Mesendoderm (in vitro differentiated cells): ENCODE results near the gene CDK14.

ENCODE experiments used
- DNase-seq: peaks from one replicate; pipeline ENCODE4 v3.0.0; 2013
- H2AK5ac ChIP-seq: 2 replicates; pipeline ENCODE4 v1.6.1; 2013; ENCODE audit warnings: low read length, inconsistent platforms
- H2BK120ac ChIP-seq: 2 replicates; pipeline ENCODE4 v1.6.1; 2013; ENCODE audit warnings: low read depth, mild to moderate bottlenecking, low read length, moderate library complexity, mixed read lengths
- H2BK15ac ChIP-seq: replicated peaks from 2 replicates; pipeline ENCODE4 v1.6.1; 2013; ENCODE audit warnings: low read depth, mild to moderate bottlenecking, moderate library complexity
- H2BK5ac ChIP-seq: 2 replicates; pipeline ENCODE4 v1.6.1; 2013; ENCODE audit warnings: low read length, inconsistent platforms
- H3K18ac ChIP-seq: 2 replicates; pipeline ENCODE4 v1.6.1; 2013; ENCODE audit warnings: mild to moderate bottlenecking, low read length, mixed read lengths
- H3K23ac ChIP-seq: one replicate; pipeline ENCODE4 v1.6.1; 2013; ENCODE audit warnings: low read length
- H3K27ac ChIP-seq: 2 replicates; pipeline ENCODE4 v1.5.1; 2013; ENCODE audit warnings: low read depth, mild to moderate bottlenecking, inconsistent platforms, low read length, moderate library complexity
- H3K27me3 ChIP-seq: 2 replicates; pipeline ENCODE4 v1.6.1; 2013; ENCODE audit warnings: low read length, control low read depth, mild to moderate bottlenecking, inconsistent platforms; ENCODE audit not compliant: insufficient read depth, poor library complexity
- H3K36me3 ChIP-seq: 2 replicates; pipeline ENCODE4 v1.6.1; 2013; ENCODE audit warnings: low read length, inconsistent platforms; ENCODE audit not compliant: control insufficient read depth, insufficient read depth
- H3K4ac ChIP-seq: one replicate; pipeline ENCODE4 v1.6.1; 2013; ENCODE audit warnings: low read depth, mild to moderate bottlenecking, low read length, moderate library complexity
- H3K4me1 ChIP-seq: 2 replicates; pipeline ENCODE4 v1.6.1; 2013; ENCODE audit warnings: low read depth, low read length, inconsistent platforms; ENCODE audit not compliant: control insufficient read depth
- H3K4me2 ChIP-seq: 2 replicates; pipeline ENCODE4 v1.6.1; 2013; ENCODE audit warnings: low read length
- H3K4me3 ChIP-seq: 2 replicates; pipeline ENCODE4 v1.5.1; 2013; ENCODE audit warnings: mild to moderate bottlenecking, low read length
- H3K56ac ChIP-seq: one replicate; pipeline ENCODE4 v1.6.1; 2013; ENCODE audit warnings: low read length
- H3K79me1 ChIP-seq: 2 replicates; pipeline ENCODE4 v1.6.1; 2013; ENCODE audit warnings: low read length, inconsistent platforms
- H3K79me2 ChIP-seq: 2 replicates; pipeline ENCODE4 v1.6.1; 2013; ENCODE audit warnings: mild to moderate bottlenecking, low read length; ENCODE audit not compliant: control insufficient read depth, insufficient read depth
- H3K9ac ChIP-seq: 2 replicates; pipeline ENCODE4 v1.6.1; 2013; ENCODE audit warnings: low read length, inconsistent platforms
- H4K5ac ChIP-seq: one replicate; pipeline ENCODE4 v1.6.1; 2013; ENCODE audit warnings: low read length
- H4K8ac ChIP-seq: one replicate; pipeline ENCODE4 v1.6.1; 2013; ENCODE audit warnings: low read depth, mild to moderate bottlenecking, control low read depth, low read length, moderate library complexity
- WGBS: extraction: QIAGEN DNeasy Blood & Tissue Kit; methylation state at CpG from one replicate; pipeline ENCODE4 v1.1.7; 2013; ENCODE audit warnings: low lambda C conversion rate, missing lambda C conversion rate; ENCODE audit not compliant: insufficient coverage; ENCODE audit errors: extremely low coverage; 5-methylcytosine and 5-hydroxymethylcytosine counted together

Gene CDK14

GRCh38 chr7:91206361-91206960, 610.3 kb downstream of the CDK14 start:
- H4K5ac ChIP-seq: no peak overlapping the region
- no peak for DNase-seq
- H3K4me1 ChIP-seq: no peaks in the 10 kb centered on the region
- H3K79me2 ChIP-seq: no peaks in the 10 kb centered on the region
- H3K79me1 ChIP-seq: no peaks in the 10 kb centered on the region
- no peak overlapping the region for H3K4ac ChIP-seq
- H3K56ac ChIP-seq: no peak overlapping the region
- no CpG with 5 or more reads among the region's 6 CpGs for WGBS
- no peak overlapping the region for H3K4me3 ChIP-seq
- H4K8ac ChIP-seq: no peak overlapping the region
- no peak overlapping the region for H3K18ac ChIP-seq
- no peaks in the 10 kb centered on the region for H3K27me3 ChIP-seq
- no peaks in the 10 kb centered on the region for H3K36me3 ChIP-seq
- H3K9ac ChIP-seq: no peak overlapping the region
- H2BK15ac ChIP-seq: no peak overlapping the region
- no peak overlapping the region for H3K23ac ChIP-seq
- H3K4me2 ChIP-seq: no peak overlapping the region
- H2BK5ac ChIP-seq: no peak overlapping the region
- no peak overlapping the region for H2AK5ac ChIP-seq
- H3K27ac ChIP-seq: no peak overlapping the region
- no peak overlapping the region for H2BK120ac ChIP-seq

DNA sequence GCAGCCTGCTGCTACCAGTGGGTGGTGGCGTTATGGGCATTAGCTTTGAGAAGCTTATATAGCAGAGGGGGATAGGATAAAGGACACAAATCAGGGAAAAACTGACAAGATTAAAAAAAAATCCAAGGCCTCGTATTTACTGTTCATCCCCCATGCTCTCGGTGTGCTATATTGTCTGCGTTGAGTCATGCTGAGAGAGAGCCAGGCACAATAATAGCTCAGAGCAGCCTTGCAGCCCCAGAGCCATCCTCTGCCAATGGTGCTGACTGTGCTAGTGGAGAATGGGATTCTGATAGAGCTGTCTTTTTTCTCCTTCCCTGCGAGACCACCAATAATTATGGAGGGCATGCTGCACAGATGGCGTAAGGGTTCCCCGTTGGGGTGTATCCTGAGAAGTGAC, 616.5 kb downstream of the CDK14 start:
- no peak overlapping the region for H3K23ac ChIP-seq
- no peak overlapping the region for H3K9ac ChIP-seq
- no peaks in the 10 kb centered on the region for H3K27me3 ChIP-seq
- no peak overlapping the region for H4K5ac ChIP-seq
- H3K56ac ChIP-seq: no peak overlapping the region
- no peak overlapping the region for H2BK120ac ChIP-seq
- WGBS: no CpG with 5 or more reads among the region's 7 CpGs
- H2BK15ac ChIP-seq: no peak overlapping the region
- H3K18ac ChIP-seq: no peak overlapping the region
- DNase-seq: no peak
- no peaks in the 10 kb centered on the region for H3K79me2 ChIP-seq
- H2BK5ac ChIP-seq: no peak overlapping the region
- no peak overlapping the region for H3K27ac ChIP-seq
- no peaks in the 10 kb centered on the region for H3K4me1 ChIP-seq
- no peak overlapping the region for H3K4me3 ChIP-seq
- no peak overlapping the region for H3K4ac ChIP-seq
- no peak overlapping the region for H2AK5ac ChIP-seq
- no peak overlapping the region for H4K8ac ChIP-seq
- no peaks in the 10 kb centered on the region for H3K36me3 ChIP-seq
- H3K79me1 ChIP-seq: no peaks in the 10 kb centered on the region
- no peak overlapping the region for H3K4me2 ChIP-seq

GRCh38 chr7:91226411-91226810, 630.3 kb downstream of the CDK14 start:
- no peaks in the 10 kb centered on the region for H3K79me2 ChIP-seq
- H2BK15ac ChIP-seq: no peak overlapping the region
- no peak overlapping the region for H3K56ac ChIP-seq
- H4K8ac ChIP-seq: no peak overlapping the region
- DNase-seq: no peak
- no peak overlapping the region for H3K27ac ChIP-seq
- H3K27me3 ChIP-seq: no peaks in the 10 kb centered on the region
- no peak overlapping the region for H2BK5ac ChIP-seq
- H3K23ac ChIP-seq: no peak overlapping the region
- H3K4me2 ChIP-seq: no peak overlapping the region
- no peaks in the 10 kb centered on the region for H3K4me1 ChIP-seq
- no CpG with 5 or more reads among the region's 2 CpGs for WGBS
- no peak overlapping the region for H3K4ac ChIP-seq
- H2BK120ac ChIP-seq: no peak overlapping the region
- no peaks in the 10 kb centered on the region for H3K79me1 ChIP-seq
- no peak overlapping the region for H3K9ac ChIP-seq
- no peaks in the 10 kb centered on the region for H3K36me3 ChIP-seq
- no peak overlapping the region for H4K5ac ChIP-seq
- no peak overlapping the region for H2AK5ac ChIP-seq
- H3K4me3 ChIP-seq: no peak overlapping the region
- no peak overlapping the region for H3K18ac ChIP-seq

GRCh38 chr7:91228327-91228726, 632.2 kb downstream of the CDK14 start:
- no CpG with 5 or more reads among the region's 2 CpGs for WGBS
- H3K9ac ChIP-seq: no peak overlapping the region
- no peak overlapping the region for H3K4me3 ChIP-seq
- H3K23ac ChIP-seq: no peak overlapping the region
- no peak for DNase-seq
- H3K56ac ChIP-seq: no peak overlapping the region
- H3K18ac ChIP-seq: no peak overlapping the region
- no peak overlapping the region for H4K8ac ChIP-seq
- no peaks in the 10 kb centered on the region for H3K36me3 ChIP-seq
- H3K79me2 ChIP-seq: no peaks in the 10 kb centered on the region
- H4K5ac ChIP-seq: no peak overlapping the region
- no peaks in the 10 kb centered on the region for H3K79me1 ChIP-seq
- no peak overlapping the region for H2AK5ac ChIP-seq
- no peak overlapping the region for H2BK15ac ChIP-seq
- H3K4ac ChIP-seq: no peak overlapping the region
- H3K27me3 ChIP-seq: no peaks in the 10 kb centered on the region
- H3K4me2 ChIP-seq: no peak overlapping the region
- H2BK5ac ChIP-seq: no peak overlapping the region
- H3K4me1 ChIP-seq: no peaks in the 10 kb centered on the region
- no peak overlapping the region for H3K27ac ChIP-seq
- H2BK120ac ChIP-seq: no peak overlapping the region

DNA sequence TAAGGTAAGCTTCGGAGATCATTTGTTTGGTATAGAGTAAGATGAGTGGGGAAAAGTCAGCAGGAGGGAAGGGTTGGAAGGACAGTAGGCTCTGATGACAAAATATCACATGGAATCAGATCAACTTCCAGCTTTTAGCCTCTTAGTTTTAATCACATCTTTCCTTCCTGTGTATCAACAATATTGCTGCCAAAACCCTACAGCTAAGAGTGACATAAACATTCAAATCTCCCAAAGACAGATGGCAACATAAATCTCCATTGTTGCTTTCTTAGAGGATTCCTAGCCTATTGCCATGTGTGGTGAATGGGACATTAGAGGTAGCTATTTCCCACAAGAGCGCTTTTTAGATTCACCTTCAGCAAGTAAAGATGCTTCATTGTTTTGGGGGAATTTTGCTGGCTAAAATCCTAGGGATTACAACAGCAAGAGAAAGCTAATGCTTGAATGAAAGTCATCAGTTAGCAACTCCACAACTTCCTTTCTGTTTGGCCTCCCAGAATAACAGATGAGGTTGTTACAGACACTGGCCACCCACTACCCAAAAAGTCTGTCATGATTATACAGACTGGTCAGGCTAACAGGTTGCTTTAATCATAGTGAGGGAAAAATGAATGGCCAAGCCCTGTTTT, 632.9 kb downstream of the CDK14 start:
- no peak overlapping the region for H4K5ac ChIP-seq
- no peak overlapping the region for H3K4me2 ChIP-seq
- H2AK5ac ChIP-seq: no peak overlapping the region
- H3K9ac ChIP-seq: no peak overlapping the region
- no peak overlapping the region for H2BK120ac ChIP-seq
- H3K4me3 ChIP-seq: no peak overlapping the region
- no peaks in the 10 kb centered on the region for H3K4me1 ChIP-seq
- H4K8ac ChIP-seq: no peak overlapping the region
- H2BK15ac ChIP-seq: no peak overlapping the region
- H3K36me3 ChIP-seq: no peaks in the 10 kb centered on the region
- WGBS: no CpG with 5 or more reads among the region's 2 CpGs
- H3K4ac ChIP-seq: no peak overlapping the region
- H2BK5ac ChIP-seq: no peak overlapping the region
- no peak overlapping the region for H3K56ac ChIP-seq
- H3K23ac ChIP-seq: no peak overlapping the region
- H3K27ac ChIP-seq: no peak overlapping the region
- no peaks in the 10 kb centered on the region for H3K79me2 ChIP-seq
- no peaks in the 10 kb centered on the region for H3K79me1 ChIP-seq
- H3K18ac ChIP-seq: no peak overlapping the region
- no peaks in the 10 kb centered on the region for H3K27me3 ChIP-seq
- no peak for DNase-seq

GRCh38 chr7:91230100-91230499, 634.0 kb downstream of the CDK14 start:
- Histone ChIP-seq H3K23ac (no peak overlapping the region), H3K4me2 (no peak overlapping the region), H4K5ac (no peak overlapping the region), H3K36me3 (no peaks in the 10 kb centered on the region), H3K18ac (no peak overlapping the region), H2AK5ac (no peak overlapping the region), H4K8ac (no peak overlapping the region), H3K4me3 (no peak overlapping the region), H3K9ac (no peak overlapping the region), H2BK15ac (no peak overlapping the region), H3K4ac (no peak overlapping the region), H3K4me1 (no peaks in the 10 kb centered on the region), H2BK5ac (no peak overlapping the region), H3K56ac (no peak overlapping the region), H3K79me1 (no peaks in the 10 kb centered on the region), H3K27ac (no peak overlapping the region), H2BK120ac (no peak overlapping the region), H3K79me2 (no peaks in the 10 kb centered on the region), H3K27me3 (no peaks in the 10 kb centered on the region)
- DNase-seq: no peak
- no CpG with 5 or more reads among the region's 2 CpGs for WGBS
